ENCODE results near the gene CACNA1C. TPM values are rescaled to one million over a fixed set of nuclear protein-coding genes. Genes with fewer than 3 reads are reported as not detected.

Gene CACNA1C
- total RNA-seq, 1 donor: 16.6 TPM

GRCh38 chr12:2231011-2231595 lies 178.3 kb downstream of the CACNA1C start:
- no peak overlapping the region for H3K4me3 ChIP-seq (ENCODE audit: low read depth, low read length)
- TF ChIP-seq CTCF (IDR thresholded peaks at IDR 0.05; ENCODE audit: insufficient read depth, low read length): no peak
- no peak for DNase-seq (ENCODE audit: low read depth)

- H3K4me3 ChIP-seq (ENCODE audit: low read depth, low read length): no peak overlapping the region
- no peak for DNase-seq (ENCODE audit: low read depth)
- no peak for TF ChIP-seq CTCF (IDR thresholded peaks at IDR 0.05; ENCODE audit: insufficient read depth, low read length)
Measured at GRCh38 chr12:2231956-2232355, 179.2 kb downstream of the CACNA1C start.

- DNase-seq (ENCODE audit: low read depth): peak; percentile 50
- H3K4me3 ChIP-seq (ENCODE audit: low read depth, low read length): no peak overlapping the region
- no peak for TF ChIP-seq CTCF (IDR thresholded peaks at IDR 0.05; ENCODE audit: insufficient read depth, low read length)
Measured at GRCh38 chr12:2233034-2233433, 180.2 kb downstream of the CACNA1C start.

GRCh38 chr12:2234091-2234490 lies 181.3 kb downstream of the CACNA1C start:
- no peak overlapping the region for H3K4me3 ChIP-seq (ENCODE audit: low read depth, low read length)
- DNase-seq (ENCODE audit: low read depth): no peak
- TF ChIP-seq CTCF (IDR thresholded peaks at IDR 0.05; ENCODE audit: insufficient read depth, low read length): no peak

GRCh38 chr12:2234646-2235350 lies 182.0 kb downstream of the CACNA1C start:
- DNase-seq (ENCODE audit: low read depth): no peak
- H3K4me3 ChIP-seq (ENCODE audit: low read depth, low read length): no peak overlapping the region
- no peak for TF ChIP-seq CTCF (IDR thresholded peaks at IDR 0.05; ENCODE audit: insufficient read depth, low read length)

- H3K4me3 ChIP-seq (ENCODE audit: low read depth, low read length): no peak overlapping the region
- no peak for TF ChIP-seq CTCF (IDR thresholded peaks at IDR 0.05; ENCODE audit: insufficient read depth, low read length)
- DNase-seq (ENCODE audit: low read depth): no peak
Measured at GRCh38 chr12:2236506-2237294, 183.9 kb downstream of the CACNA1C start.

Measured in fibroblast of the aortic adventitia (primary cell).